K562 (cell line): Measurements from ENCODE around the gene FAM43B. TPM values are rescaled to one million over a fixed set of nuclear protein-coding genes. Genes with fewer than 3 reads are reported as not detected.

Source experiments
- ATAC-seq: fragments of 200-7000 bp; cut with Tn5 transposase; 3 replicates; pipeline ENCODE4 v1.9.1; 2020; ENCODE audit warnings: moderate library complexity
- BruUV-seq: library from RNA; stranded (reverse); fragments of 400-500 nt; replicated peaks from 2 replicates; lab custom pipeline; 2021; lab: Mats Ljungman, UMichigan
- CTCF ChIA-PET: fragments of 300-600 bp; formaldehyde crosslinking; extraction: SDS; loops from one replicate; lab custom pipeline; 2021; ENCODE audit warnings: low intra/inter-chr PET ratio; lab: Yijun Ruan, JAX
- POLR2A ChIA-PET: fragments of 300-600, 350-650 bp; sonication (Branson Sonifier 250); formaldehyde crosslinking; extraction: SDS; loops from one replicate; lab custom pipeline; 2021; ENCODE audit warnings: antibody characterized with exemption, inconsistent platforms; lab: Yijun Ruan, JAX
- DNase-seq, 4 experiments: peaks; one replicate each; pipeline versions ENCODE4 v3.0.0 to v3.0.0-alpha.2; 2011 to 2018; ENCODE audit warnings: low spot score in 3 of 4, mixed read lengths in 3 of 4; ENCODE audit errors: extremely low read depth in 1 of 4
- FAIRE-seq: peaks from 2 replicates; lab custom pipeline; 2011; peaks lifted over from hg19 to GRCh38; lab: Jason Lieb, UNC
- H2AFZ ChIP-seq: 2 replicates; pipeline ENCODE4 v1.6.0; 2011; ENCODE audit warnings: low read depth, low read length, control low read depth, inconsistent platforms
- H3K27ac ChIP-seq: fragments of 200-600 bp; 3 replicates; pipeline ENCODE4 v1.8.0; 2011; ENCODE audit warnings: low read depth, mild to moderate bottlenecking, control low read depth, inconsistent platforms, low read length, moderate library complexity, mixed read lengths; ENCODE audit errors: extremely low read depth
- H3K27me3 ChIP-seq, 2 experiments: fragments of 300-600 bp in 1 of 2; 2 replicates in 1 of 2; 3 replicates in 1 of 2; pipeline versions ENCODE4 v1.6.0 to v1.8.0; 2011; ENCODE audit warnings: inconsistent platforms in 2 of 2, low read length in 2 of 2, mild to moderate bottlenecking in 1 of 2, mixed read lengths in 1 of 2, moderate library complexity in 1 of 2; ENCODE audit not compliant: control insufficient read depth in 2 of 2, insufficient read depth in 2 of 2
- H3K36me3 ChIP-seq: fragments of 300-600 bp; 3 replicates; pipeline ENCODE4 v1.8.0; 2011; ENCODE audit warnings: mild to moderate bottlenecking, low read length, inconsistent platforms; ENCODE audit not compliant: control insufficient read depth, insufficient read depth
- H3K4me1 ChIP-seq, 2 experiments: fragments of 200-600 bp in 1 of 2; replicated peaks in 1 of 2; 2 replicates in 1 of 2; 3 replicates in 1 of 2; pipeline versions ENCODE4 v1.5.1 to v1.8.0; 2011; ENCODE audit warnings: inconsistent platforms in 2 of 2, low read length in 2 of 2, mild to moderate bottlenecking in 1 of 2, mixed read lengths in 1 of 2, moderate library complexity in 1 of 2; ENCODE audit not compliant: control insufficient read depth in 2 of 2, insufficient read depth in 2 of 2
- H3K4me2 ChIP-seq: 2 replicates; pipeline ENCODE4 v1.6.1; 2011; ENCODE audit warnings: low read length, control low read depth, inconsistent platforms, mixed read lengths; ENCODE audit not compliant: insufficient read depth
- H3K4me3 ChIP-seq: fragments of 200-600 bp; sonication (generic), shearing (Covaris generic); 2 replicates; pipeline ENCODE4 v1.5.1; 2016; ENCODE audit warnings: control low read depth, inconsistent platforms
- H3K79me2 ChIP-seq: fragments of 200-600 bp; 3 replicates; pipeline ENCODE4 v1.8.0; 2011; ENCODE audit warnings: low read length, inconsistent platforms; ENCODE audit not compliant: control insufficient read depth, insufficient read depth
- H3K9ac ChIP-seq, 2 experiments: 2 replicates each; pipeline versions ENCODE4 v1.6.0 to v1.6.1; 2011; ENCODE audit warnings: low read depth in 2 of 2, low read length in 2 of 2, control low read depth in 1 of 2, inconsistent platforms in 1 of 2, mild to moderate bottlenecking in 1 of 2, mixed read lengths in 1 of 2; ENCODE audit not compliant: insufficient read depth in 1 of 2
- H3K9me1 ChIP-seq: one replicate; pipeline ENCODE4 v1.6.0; 2011; ENCODE audit warnings: inconsistent platforms, mild to moderate bottlenecking, low read length, moderate library complexity; ENCODE audit not compliant: control insufficient read depth, insufficient read depth
- H3K9me3 ChIP-seq: replicated peaks from 2 replicates; pipeline ENCODE4 v1.5.1; 2011; ENCODE audit warnings: low read depth, low read length, inconsistent platforms; ENCODE audit not compliant: control insufficient read depth, insufficient read depth
- H4K20me1 ChIP-seq: replicated peaks from 2 replicates; pipeline ENCODE4 v1.6.1; 2011; ENCODE audit warnings: low read length, inconsistent platforms, mixed read lengths; ENCODE audit not compliant: control insufficient read depth, insufficient read depth
- BDP1 ChIP-seq: IDR thresholded peaks from 3 replicates; pipeline ENCODE4 v1.6.1; 2011; ENCODE audit not compliant: insufficient read length, insufficient read depth
- EWSR1 ChIP-seq: fragments of 450-650 bp; IDR thresholded peaks from 2 replicates; pipeline ENCODE4 v1.6.1; 2018; ENCODE audit warnings: borderline replicate concordance, mild to moderate bottlenecking, low read depth, moderate library complexity; ENCODE audit not compliant: partially characterized antibody
- HDAC3 ChIP-seq: fragments of 450-650 bp; IDR thresholded peaks from 2 replicates; pipeline ENCODE4 v1.6.1; 2018; ENCODE audit warnings: borderline replicate concordance, mild to moderate bottlenecking, moderate library complexity; ENCODE audit not compliant: partially characterized antibody
- ILF3 ChIP-seq: fragments of 450-650 bp; IDR thresholded peaks from 2 replicates; pipeline ENCODE4 v1.6.1; 2018; ENCODE audit warnings: antibody characterized with exemption, mild to moderate bottlenecking, moderate library complexity, borderline replicate concordance
- NCOA6 ChIP-seq: fragments of 450-650 bp; IDR thresholded peaks from 2 replicates; pipeline ENCODE4 v1.6.1; 2017; ENCODE audit warnings: mild to moderate bottlenecking
- PCBP1 ChIP-seq: fragments of 200-400 bp; formaldehyde crosslinking; IDR thresholded peaks from 2 replicates; pipeline ENCODE4 v1.6.1; 2018; ENCODE audit warnings: mild to moderate bottlenecking, low read depth, low read length; ENCODE audit not compliant: poor library complexity, severe bottlenecking
- TCF7L2 ChIP-seq: fragments of 150-350 bp; IDR thresholded peaks from 2 replicates; pipeline ENCODE4 v1.6.1; 2016; ENCODE audit warnings: low read depth, mild to moderate bottlenecking, low read length, moderate library complexity
- TRIM25 ChIP-seq: fragments of 450-650 bp; IDR thresholded peaks from 2 replicates; pipeline ENCODE4 v1.7.0; 2016; ENCODE audit warnings: borderline replicate concordance
- WHSC1 ChIP-seq: IDR thresholded peaks from one replicate; pipeline ENCODE4 v1.6.1; 2012; ENCODE audit warnings: low read length, control low read depth, inconsistent platforms
- ZNF444 ChIP-seq: fragments of 250-450 bp; sonication (Bioruptor Pico); IDR thresholded peaks from 2 replicates; pipeline ENCODE4 v1.4.0; 2020; ENCODE audit warnings: mild to moderate bottlenecking, moderate library complexity
- WGBS: fragments of 100-300 bp; shearing (Covaris generic); methylation state at CpG from one replicate; pipeline ENCODE4 v1.1.6; 2016; ENCODE audit warnings: low coverage, mixed read lengths; ENCODE audit not compliant: insufficient coverage; ENCODE audit errors: missing lambda C conversion rate; 5-methylcytosine and 5-hydroxymethylcytosine counted together
- in situ Hi-C: fragments of 300-500 bp; cut with MboI; formaldehyde crosslinking; loops from 4 replicates; pipeline ENCODE4 v1.15.0; 2018; ENCODE audit warnings: inconsistent platforms, mixed read lengths
- intact Hi-C: fragments of 100-400 bp; cut with micrococcal nuclease; formaldehyde crosslinking; loops from 2 replicates; pipeline ENCODE4 v1.14.2; 2022
- polyA plus RNA-seq, 8 experiments: library from polyadenylated mRNA; depleted of rRNA in 4 of 8; stranded (reverse) in 5 of 8; unstranded in 3 of 8; fragments of >200 nt; fragmentation: Nextera tagmentation in 2 of 8; fragmentation: Illumina TruSeq in 1 of 8; extraction: Ambion mirVana in 2 of 8; extraction: Trizol in 1 of 8; gene quantifications; 2 replicates each; pipeline versions ENCODE4 v1.2.1 to v1.2.3, GENCODE V29; 2011 to 2014; ENCODE audit warnings: inconsistent platforms in 1 of 8, missing spikeins in 1 of 8
- total RNA-seq, 7 experiments: library from RNA; depleted of rRNA in 6 of 7; stranded (reverse); fragments of >200 nt in 6 of 7; fragmentation: Illumina TruSeq in 2 of 7; extraction: Trizol in 2 of 7; gene quantifications; 2 replicates each; pipeline versions ENCODE4 v1.2.1 to v1.2.3, GENCODE V29; 2011 to 2021; ENCODE audit warnings: low replicate concordance in 1 of 7
- TF ChIP-seq, protein P1 (sequence below): sonication (generic); formaldehyde crosslinking; IDR thresholded peaks from 2 replicates; pipeline ENCODE4 v1.5.0; 2020; ENCODE audit warnings: missing genetic modification reagents
- TF ChIP-seq, protein P2 (sequence below): fragments of 250-450 bp; sonication (Bioruptor Pico); IDR thresholded peaks from 2 replicates; pipeline ENCODE4 v1.5.0; 2021
- TF ChIP-seq, protein P3 (sequence below), 2 experiments: IDR thresholded peaks; 2 replicates each; pipeline ENCODE4 v1.6.1; 2012; ENCODE audit warnings: improper control_type of control experiment in 2 of 2, low read depth in 2 of 2, low read length in 2 of 2, borderline replicate concordance in 1 of 2

The FAM43B gene
- total and polyA plus RNA-seq, 9 of the 15 experiments (the other 6 are each of a cell fraction or from before 2014, with no cell fraction given), result not detected

DNA sequence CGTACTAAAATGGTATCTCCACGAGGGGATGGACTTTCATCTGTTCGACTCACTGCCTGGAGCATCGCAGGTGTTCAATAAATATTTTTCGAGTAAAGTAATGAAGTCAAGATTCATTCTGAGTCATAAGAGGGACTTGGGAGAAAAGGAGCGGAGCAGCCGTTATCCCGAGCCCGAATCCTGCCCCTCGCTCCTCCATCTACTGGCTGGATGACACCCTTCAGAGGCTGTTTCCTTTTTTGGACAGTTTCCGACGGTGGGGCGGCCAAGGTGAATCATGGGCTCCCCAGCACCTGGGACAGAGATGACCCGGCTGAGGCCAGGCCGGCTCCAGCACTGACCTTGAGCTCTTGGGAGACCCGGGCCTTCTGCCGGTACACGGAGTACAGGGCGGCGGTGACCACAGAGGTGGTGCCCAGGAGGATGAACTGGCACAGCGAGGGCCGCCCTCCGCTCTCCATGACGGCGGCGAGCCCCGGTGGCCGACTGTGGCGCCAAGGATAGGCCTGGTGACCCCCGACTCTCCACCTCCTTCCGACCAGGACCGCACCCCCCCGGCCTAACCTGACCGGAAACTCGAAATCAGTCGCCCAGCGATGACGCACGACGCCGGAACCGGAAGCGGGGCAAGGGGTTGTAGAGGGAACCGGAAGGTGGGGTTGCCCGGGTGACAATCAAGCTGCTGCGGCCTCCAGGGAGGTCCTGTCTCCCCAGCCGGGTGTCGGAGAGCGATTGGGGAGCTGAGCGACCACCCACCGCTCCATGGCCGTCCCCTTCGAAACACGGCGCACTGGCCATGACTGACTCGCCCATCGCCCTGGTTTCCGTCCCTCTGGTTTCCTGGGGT lies 44.6 kb upstream of the FAM43B start, which contains the start of gene MUL1:
Gene MUL1 (minus strand): TSS at position 588 of the 847 bp plus-strand sequence. CDS start 127 bp downstream, at position 461.
- peak within 1 kb of the TSS; percentile 100 for H2AFZ ChIP-seq
- WGBS, result 5% methylated on average over 55 of the region's 58 CpGs
- peak within 1 kb of the TSS; percentile 86 for H3K4me3 ChIP-seq
- in situ Hi-C loops (no loop called here), intact Hi-C loops (no loop called here)
- H3K4me2 ChIP-seq, result peak within 1 kb of the TSS; percentile 99
- H3K36me3 ChIP-seq, result peaks cover 30% of the 10 kb centered on the region
- DNase-seq, result peak; percentile 97 to 98 (median 97)
- H4K20me1 ChIP-seq, result no peaks in the 10 kb centered on the region; the same call in 1 of the 2 replicates
- ChIA-PET POLR2A (interaction anchor here (0.6 to 1.5 kb wide), 4 partner anchors 16 to 527 kb away, joined by 3 to 4 read pairs (median 3); partner anchors contain the start of gene PINK1), CTCF (no interaction called here)
- H3K9me3 ChIP-seq, result peaks cover 7% of the 10 kb centered on the region; the same call in 1 of the 2 replicates
- TSS peak; percentile 76 for BruUV-seq
- FAIRE-seq, result peak; percentile 89
- peak within 1 kb of the TSS; percentile 78 for H3K27ac ChIP-seq
- H3K4me1 ChIP-seq, result peaks cover 3 to 11% of the 10 kb centered on the region in 2 experiments; a peak in 3 of 5 replicates
- peaks cover 40% of the 10 kb centered on the region for H3K79me2 ChIP-seq
- peak; percentile 99 for ATAC-seq
- H3K9ac ChIP-seq, result peak within 1 kb of the TSS; percentile 76 to 95
- H3K9me1 ChIP-seq, result no peaks in the 10 kb centered on the region
- H3K27me3 ChIP-seq, result peaks cover 13 to 19% of the 10 kb centered on the region in 2 experiments; a peak in 4 of 5 replicates
- no peak for TF ChIP-seq BDP1
- TF ChIP-seq, protein P1, sequence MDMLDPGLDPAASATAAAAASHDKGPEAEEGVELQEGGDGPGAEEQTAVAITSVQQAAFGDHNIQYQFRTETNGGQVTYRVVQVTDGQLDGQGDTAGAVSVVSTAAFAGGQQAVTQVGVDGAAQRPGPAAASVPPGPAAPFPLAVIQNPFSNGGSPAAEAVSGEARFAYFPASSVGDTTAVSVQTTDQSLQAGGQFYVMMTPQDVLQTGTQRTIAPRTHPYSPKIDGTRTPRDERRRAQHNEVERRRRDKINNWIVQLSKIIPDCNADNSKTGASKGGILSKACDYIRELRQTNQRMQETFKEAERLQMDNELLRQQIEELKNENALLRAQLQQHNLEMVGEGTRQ, result no peak; the same call in 1 of the 2 replicates
- TF ChIP-seq TRIM25, result no peak
- TF ChIP-seq WHSC1, result no peak
- TF ChIP-seq ZNF444 (CRISPR knock-in tag), result no peak
- no peak for TF ChIP-seq TCF7L2
- no peak for TF ChIP-seq EWSR1
- TF ChIP-seq, protein P2, sequence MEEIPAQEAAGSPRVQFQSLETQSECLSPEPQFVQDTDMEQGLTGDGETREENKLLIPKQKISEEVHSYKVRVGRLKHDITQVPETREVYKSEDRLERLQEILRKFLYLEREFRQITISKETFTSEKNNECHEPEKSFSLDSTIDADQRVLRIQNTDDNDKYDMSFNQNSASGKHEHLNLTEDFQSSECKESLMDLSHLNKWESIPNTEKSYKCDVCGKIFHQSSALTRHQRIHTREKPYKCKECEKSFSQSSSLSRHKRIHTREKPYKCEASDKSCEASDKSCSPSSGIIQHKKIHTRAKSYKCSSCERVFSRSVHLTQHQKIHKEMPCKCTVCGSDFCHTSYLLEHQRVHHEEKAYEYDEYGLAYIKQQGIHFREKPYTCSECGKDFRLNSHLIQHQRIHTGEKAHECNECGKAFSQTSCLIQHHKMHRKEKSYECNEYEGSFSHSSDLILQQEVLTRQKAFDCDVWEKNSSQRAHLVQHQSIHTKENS (CRISPR knock-in tag), result no peak
- TF ChIP-seq HDAC3, result no peak
- no peak for TF ChIP-seq NCOA6
- peak; percentile 59 for TF ChIP-seq PCBP1
- TF ChIP-seq ILF3, result no peak
- TF ChIP-seq, protein P3, sequence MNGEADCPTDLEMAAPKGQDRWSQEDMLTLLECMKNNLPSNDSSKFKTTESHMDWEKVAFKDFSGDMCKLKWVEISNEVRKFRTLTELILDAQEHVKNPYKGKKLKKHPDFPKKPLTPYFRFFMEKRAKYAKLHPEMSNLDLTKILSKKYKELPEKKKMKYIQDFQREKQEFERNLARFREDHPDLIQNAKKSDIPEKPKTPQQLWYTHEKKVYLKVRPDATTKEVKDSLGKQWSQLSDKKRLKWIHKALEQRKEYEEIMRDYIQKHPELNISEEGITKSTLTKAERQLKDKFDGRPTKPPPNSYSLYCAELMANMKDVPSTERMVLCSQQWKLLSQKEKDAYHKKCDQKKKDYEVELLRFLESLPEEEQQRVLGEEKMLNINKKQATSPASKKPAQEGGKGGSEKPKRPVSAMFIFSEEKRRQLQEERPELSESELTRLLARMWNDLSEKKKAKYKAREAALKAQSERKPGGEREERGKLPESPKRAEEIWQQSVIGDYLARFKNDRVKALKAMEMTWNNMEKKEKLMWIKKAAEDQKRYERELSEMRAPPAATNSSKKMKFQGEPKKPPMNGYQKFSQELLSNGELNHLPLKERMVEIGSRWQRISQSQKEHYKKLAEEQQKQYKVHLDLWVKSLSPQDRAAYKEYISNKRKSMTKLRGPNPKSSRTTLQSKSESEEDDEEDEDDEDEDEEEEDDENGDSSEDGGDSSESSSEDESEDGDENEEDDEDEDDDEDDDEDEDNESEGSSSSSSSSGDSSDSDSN (IDR thresholded peaks at IDR 0.05; ENCODE audit: borderline replicate concordance in 1 of 2, low read depth in 2 of 2, low read length in 2 of 2), result 0 out of 4 replicates have a peak, but pooled peaks of 1 of the 2 experiments have one; percentile 62
